Pancreas (tissue), 10 donors: ENCODE data around the gene RASL11B. TPM values are rescaled to one million over a fixed set of nuclear protein-coding genes. Genes with fewer than 3 reads are reported as not detected.
A peak's percentile ranks its signal among the peaks of the same experiment; 100 is the strongest.

ENCODE experiments used
- ATAC-seq, 4 donors: fragments of 200-7000 bp; cut with Tn5 transposase; one replicate each; pipeline versions ENCODE4 v1.8.0 to v1.9.1; 2020; ENCODE audit warnings: mild to moderate bottlenecking in 4 of 4, moderate library complexity in 4 of 4
- DNase-seq, 6 donors: peaks; one replicate each; pipeline ENCODE4 v3.0.0-alpha.2; 2020
- FAIRE-seq: peaks from 2 replicates; lab custom pipeline; 2012; peaks lifted over from hg19 to GRCh38; lab: Jason Lieb, UNC
- H3K27ac ChIP-seq, 4 donors: fragments of 200-600 bp; sonication (generic); 1 replicate in 3 of 4; 2 replicates in 1 of 4; pipeline versions ENCODE4 v1.5.0 to v1.8.0; 2020
- H3K27me3 ChIP-seq, 4 donors: fragments of 200-600 bp; one replicate each; pipeline ENCODE4 v1.8.0; 2021
- H3K36me3 ChIP-seq, 3 donors: fragments of 200-600 bp; sonication (generic) in 1 of 3; one replicate each; pipeline versions ENCODE4 v1.5.0 to v1.8.0; 2020 to 2021
- H3K4me1 ChIP-seq, 3 donors: fragments of 200-600 bp; one replicate each; pipeline ENCODE4 v1.8.0; 2021
- H3K4me3 ChIP-seq, 4 donors: fragments of 200-600 bp; sonication (generic) in 2 of 4; one replicate each; pipeline versions ENCODE4 v1.5.0 to v1.8.0; 2020 to 2021
- H3K9me3 ChIP-seq, 4 donors: fragments of 200-600 bp; one replicate each; pipeline ENCODE4 v1.8.0; 2021
- CTCF ChIP-seq, 4 donors: fragments of 200-600 bp; sonication (generic) in 3 of 4; IDR thresholded peaks; one replicate each; pipeline versions ENCODE4 v1.5.0 to v1.8.0; 2021; ENCODE audit warnings: antibody characterized with exemption in 4 of 4
- WGBS, 2 donors: extraction: QIAGEN DNeasy Blood & Tissue Kit; methylation state at CpG; one replicate each; pipeline ENCODE4 v1.1.7; 2013; 5-methylcytosine and 5-hydroxymethylcytosine counted together
- intact Hi-C, 3 donors: fragments of 100-400 bp; cut with DNase I; formaldehyde crosslinking; loops; one replicate each; pipeline versions ENCODE4 v1.11.1 to v1.14.2; 2022
- polyA plus RNA-seq, 2 donors: library from polyadenylated mRNA; stranded (reverse); fragments of 200-250 nt; gene quantifications; one replicate each; pipeline ENCODE4 v1.2.3, GENCODE V29; 2013
- total RNA-seq, 6 donors: library from RNA; stranded (reverse); fragmentation: NEBNext Ultra II Directional in 4 of 6; extraction: Animal tissue kit (Norgen Biotek cat#: 25700) in 4 of 6; gene quantifications; one replicate each; pipeline versions ENCODE4 v1.2.1 to v1.2.4, GENCODE V29; 2021 to 2023
- donor health status: healthy with polysubstance abuse.
- donor health status: DM: no; HTN: no; CAD: no; lungs with moderate emphysema.
- donor health status: DM: no; HTN: no; CAD: no.
- donor health status: control.
- donor health status: control.
- donor health status: Bipolar disorder and iron deficiency.
- donor health status: DM: yes; HTN: yes; CAD: no.
- donor health status: DM: no; HTN: no; CAD: no.
- donor health status: DM: no; HTN: no; CAD: no.
- donor health status: DM: yes; HTN: yes; CAD: no.

RASL11B gene
- total RNA-seq (1 to 10 TPM in 1 of 6 donors, under 1 TPM in 4, not detected in 1; 0.19 to 2.3 (median 0.52) TPM), polyA plus RNA-seq (under 1 TPM; 0.76 to 0.87 TPM)

- no peaks in the 10 kb centered on the region for H3K36me3 ChIP-seq
- WGBS, 2 donors, result 1% methylated on average over 53 to 94 of the region's 94 CpGs
- peak; percentile 99 to 100 (median 100) for ATAC-seq
- TF ChIP-seq CTCF (IDR thresholded peaks at IDR 0.05), result peak in 1 of 4 donors; percentile 16
- no peak for FAIRE-seq
- no peaks in the 10 kb centered on the region for H3K9me3 ChIP-seq
- H3K4me1 ChIP-seq, result peaks cover 0 to 4% (median 0%) of the 10 kb centered on the region in 3 donors
- H3K27me3 ChIP-seq, result no peaks in the 10 kb centered on the region
- DNase-seq, result peak; percentile 75 to 95 (median 84)
- intact Hi-C loops, result no loop called here
- H3K27ac ChIP-seq, result peak within 1 kb of the TSS in 1 of 4 donors; percentile 42
- H3K4me3 ChIP-seq, result peak within 1 kb of the TSS; percentile 18 to 65 (median 50)
Observed at GRCh38 chr4:52861879-52862616, at the start of gene RASL11B. RASL11B (plus strand) TSS chr4:52862317; CDS start chr4:52862508, 191 bp downstream.

GRCh38 chr4:52813546-52813945 is 48.6 kb upstream of the RASL11B start:
- intact Hi-C loops, result no loop called here
- DNase-seq (no peak), ATAC-seq (no peak), FAIRE-seq (no peak)
- Histone ChIP-seq H3K36me3 (no peaks in the 10 kb centered on the region), H3K4me3 (no peak overlapping the region), H3K27ac (no peak overlapping the region), H3K4me1 (no peaks in the 10 kb centered on the region), H3K9me3 (no peaks in the 10 kb centered on the region), H3K27me3 (no peaks in the 10 kb centered on the region)
- TF ChIP-seq CTCF (IDR thresholded peaks at IDR 0.05), result no peak
- WGBS, 2 donors, result 80 to 89% methylated on average over 4 of the region's 4 CpGs

GRCh38 chr4:52822583-52822971 is 39.5 kb upstream of the RASL11B start:
- no peaks in the 10 kb centered on the region for H3K9me3 ChIP-seq
- no peak for DNase-seq
- WGBS, 2 donors, result 87 to 92% methylated on average over 2 of the region's 2 CpGs

GRCh38 chr4:52822972-52823701 is 39.0 kb upstream of the RASL11B start:
- Histone ChIP-seq H3K9me3 (no peaks in the 10 kb centered on the region), H3K36me3 (no peaks in the 10 kb centered on the region), H3K4me3 (no peak overlapping the region), H3K27me3 (no peaks in the 10 kb centered on the region), H3K27ac (no peak overlapping the region), H3K4me1 (no peaks in the 10 kb centered on the region)
- WGBS, 2 donors, result 84 to 91% methylated on average over 5 of the region's 5 CpGs
- intact Hi-C loops, result no loop called here
- ATAC-seq, result peak in 3 of 4 donors; percentile 9 to 48 (median 28)
- no peak for TF ChIP-seq CTCF (IDR thresholded peaks at IDR 0.05)
- FAIRE-seq, result no peak
- no peak for DNase-seq

More at GRCh38 chr4:52822583-52822971, 39.5 kb upstream of the RASL11B start:
- ATAC-seq (peak in 2 of 4 donors; percentile 37 to 49), FAIRE-seq (no peak)
- H3K36me3 ChIP-seq, result no peaks in the 10 kb centered on the region
- TF ChIP-seq CTCF (IDR thresholded peaks at IDR 0.05), result no peak
- intact Hi-C loops, result no loop called here
- no peaks in the 10 kb centered on the region for H3K4me1 ChIP-seq
- no peak overlapping the region for H3K4me3 ChIP-seq
- H3K27ac ChIP-seq, result no peak overlapping the region
- H3K27me3 ChIP-seq, result no peaks in the 10 kb centered on the region
